ENCODE data around the gene FBXL14.

The FBXL14 gene

GRCh38 chr12:1532375-1533165 lies 61.8 kb downstream of the FBXL14 start:
- no peak for DNase-seq

GRCh38 chr12:1531654-1532374 lies 62.6 kb downstream of the FBXL14 start:
- no peak for DNase-seq

DNA sequence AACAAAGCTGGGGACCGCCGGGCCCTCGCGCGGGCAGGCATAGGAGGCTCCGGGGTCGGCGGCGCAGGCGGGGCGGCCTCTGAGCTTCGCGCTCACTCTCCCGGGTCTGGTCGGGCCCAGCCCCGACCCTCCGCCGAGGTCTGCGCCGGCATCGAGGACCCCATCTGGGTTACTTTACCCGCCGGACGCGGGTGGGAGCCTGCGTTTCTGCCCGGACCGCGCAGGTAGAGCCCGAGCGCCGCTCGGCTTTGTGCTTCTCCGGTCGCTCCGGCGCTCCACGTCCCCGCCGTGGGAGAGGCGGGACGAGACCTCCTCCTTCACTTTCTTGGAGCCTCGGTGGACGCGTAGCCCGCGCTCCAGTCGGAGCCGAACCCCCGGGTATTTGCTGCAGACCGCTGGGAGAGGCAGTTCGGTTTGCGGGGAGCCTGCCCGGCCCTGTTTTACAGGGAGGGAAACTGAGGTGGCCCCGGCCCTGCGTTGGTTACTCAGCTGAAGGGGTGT lies 63.2 kb downstream of the FBXL14 start:
- DNase-seq = no peak

- no peak for DNase-seq
Observed at GRCh38 chr12:1530592-1531152, 63.7 kb downstream of the FBXL14 start.

DNA sequence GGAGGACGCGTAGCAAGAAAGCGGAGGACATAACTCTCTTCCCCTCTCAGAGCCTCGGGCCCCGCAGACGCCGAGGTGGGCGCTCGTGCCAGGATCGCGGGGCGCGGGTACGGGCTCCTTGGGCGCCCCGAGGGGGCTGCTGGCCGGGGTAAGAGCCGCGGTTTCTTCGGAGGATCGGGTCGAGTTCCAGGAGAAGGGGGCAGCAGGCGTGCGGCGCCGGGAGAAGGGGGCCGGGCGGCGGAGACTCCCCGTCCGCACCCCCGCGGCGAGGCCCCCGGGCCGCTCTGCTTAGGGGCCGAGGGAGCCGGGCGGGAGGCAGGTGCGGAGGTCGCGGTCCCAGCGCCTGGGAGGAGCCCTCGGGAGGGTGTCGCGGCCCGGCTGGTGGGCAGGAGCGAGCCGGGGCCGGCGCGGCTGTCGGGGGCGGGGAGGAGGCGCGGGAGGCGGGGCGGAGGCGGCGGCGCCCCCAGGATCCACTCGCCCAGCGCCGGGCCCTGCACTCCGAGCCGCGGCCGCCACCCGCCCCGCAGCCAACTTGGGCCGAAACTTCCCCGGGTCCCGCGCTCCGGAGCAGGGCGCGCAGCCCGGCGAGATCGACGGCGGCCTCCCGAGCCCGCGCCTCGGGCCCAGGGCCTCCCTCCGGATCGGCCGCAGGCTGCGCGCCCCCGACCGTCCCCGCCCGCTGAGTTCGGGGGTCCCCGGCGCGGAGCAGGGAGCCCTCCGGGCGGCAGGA lies 64.4 kb downstream of the FBXL14 start:
- DNase-seq = no peak

- DNase-seq = no peak
Observed at GRCh38 chr12:1529228-1529861, 65.0 kb downstream of the FBXL14 start.

GRCh38 chr12:1528791-1529190 lies 65.6 kb downstream of the FBXL14 start:
- DNase-seq = no peak

- DNase-seq = no peak
Observed at GRCh38 chr12:1527789-1528188, 66.6 kb downstream of the FBXL14 start.

DNA sequence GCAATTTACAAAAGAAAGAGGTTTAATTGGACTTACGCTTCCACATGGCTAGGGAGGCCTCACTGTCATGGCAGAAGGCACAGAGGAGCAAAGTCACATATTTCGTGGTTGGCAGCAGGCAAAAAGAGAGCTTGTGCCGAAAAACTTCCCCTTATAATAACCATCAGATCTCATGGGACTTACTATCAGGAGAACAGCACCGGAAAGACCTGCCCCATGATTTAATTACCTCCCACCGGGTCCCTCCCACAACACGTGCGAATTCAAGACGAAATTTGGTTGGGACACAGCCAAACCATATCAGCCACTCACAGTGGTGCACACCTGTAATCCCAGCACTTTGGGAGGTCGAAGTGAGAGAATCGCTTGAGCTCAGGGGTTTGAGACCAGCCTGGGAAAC lies 68.5 kb downstream of the FBXL14 start:
- DNase-seq = no peak

- DNase-seq = no peak
Observed at GRCh38 chr12:1523558-1524050, 70.8 kb downstream of the FBXL14 start.

DNA sequence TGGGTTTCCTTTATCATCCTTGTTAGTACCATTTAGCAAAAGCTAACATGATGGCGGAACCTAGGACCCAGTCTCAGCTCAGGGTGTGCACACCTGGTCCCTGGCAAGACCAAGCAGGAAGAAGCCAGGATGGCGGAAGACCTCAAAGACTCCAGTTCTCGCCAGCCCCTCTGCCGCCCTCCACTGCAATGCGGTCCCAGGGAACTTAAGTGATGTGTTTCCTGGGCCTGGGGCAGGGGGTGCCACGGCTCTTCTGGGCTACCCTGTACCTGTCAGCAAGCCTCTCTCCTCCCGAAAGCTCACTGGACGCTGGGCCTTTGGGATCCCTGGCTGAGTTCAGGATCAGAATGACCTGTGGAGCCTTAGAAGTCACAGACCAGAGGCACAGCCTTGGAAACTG lies 71.3 kb downstream of the FBXL14 start:
- DNase-seq = no peak

GRCh38 chr12:1519642-1520041 lies 74.7 kb downstream of the FBXL14 start:
- no peak for DNase-seq

GRCh38 chr12:1518591-1519516 lies 75.5 kb downstream of the FBXL14 start:
- DNase-seq = no peak

- no peak for DNase-seq
Observed at GRCh38 chr12:1517734-1518525, 76.5 kb downstream of the FBXL14 start.

DNA sequence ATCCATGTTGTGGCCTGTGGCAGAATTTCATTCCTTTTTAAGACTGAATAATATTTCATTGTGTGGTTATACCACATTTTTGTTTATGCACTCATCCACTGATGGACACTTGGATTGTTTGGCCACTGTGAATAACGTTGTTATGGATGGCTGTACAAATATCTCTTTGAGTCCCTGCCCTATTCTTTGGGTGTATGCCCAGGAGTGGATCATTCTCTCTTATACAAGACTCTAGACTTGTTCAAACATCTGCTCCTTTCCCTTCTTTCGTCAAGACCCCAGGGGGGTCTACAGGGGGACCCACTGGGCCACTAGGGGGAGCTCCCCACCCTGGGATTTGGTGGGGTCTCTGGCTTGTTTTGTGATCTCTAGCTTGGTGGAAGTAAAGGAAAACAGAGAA lies 77.4 kb downstream of the FBXL14 start:
- DNase-seq = no peak

Measured in AML-193 (cell line).